HG03432 (cell line): ENCODE results near the gene SND1.

ENCODE experiments used
- ATAC-seq: cut with Tn5 transposase; IDR thresholded peaks from one replicate; pipeline ENCODE4 v1.9.1; 2021; ENCODE audit warnings: mild to moderate bottlenecking, moderate library complexity; ENCODE audit not compliant: unreplicated experiment

SND1 gene

DNA sequence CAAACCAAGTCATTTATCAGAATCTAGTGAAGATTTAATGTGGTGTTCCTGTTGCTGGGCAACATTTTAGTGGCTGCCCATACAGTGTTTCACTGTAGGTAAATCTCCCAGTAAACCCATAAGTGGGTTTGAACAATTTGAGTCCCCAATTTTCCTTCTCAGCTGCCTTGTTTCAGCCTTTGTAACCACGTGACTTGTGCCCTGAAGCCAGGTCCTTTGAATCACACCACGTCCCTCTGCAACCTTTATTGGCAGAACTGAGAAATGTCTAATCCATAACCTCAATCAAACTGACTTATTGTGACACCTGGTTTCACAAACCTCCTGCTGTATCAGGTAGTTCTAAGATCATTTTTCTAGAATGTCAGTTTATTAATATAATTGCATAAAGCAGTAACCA, 30.1 kb downstream of the SND1 start:
- ATAC-seq = no peak

DNA sequence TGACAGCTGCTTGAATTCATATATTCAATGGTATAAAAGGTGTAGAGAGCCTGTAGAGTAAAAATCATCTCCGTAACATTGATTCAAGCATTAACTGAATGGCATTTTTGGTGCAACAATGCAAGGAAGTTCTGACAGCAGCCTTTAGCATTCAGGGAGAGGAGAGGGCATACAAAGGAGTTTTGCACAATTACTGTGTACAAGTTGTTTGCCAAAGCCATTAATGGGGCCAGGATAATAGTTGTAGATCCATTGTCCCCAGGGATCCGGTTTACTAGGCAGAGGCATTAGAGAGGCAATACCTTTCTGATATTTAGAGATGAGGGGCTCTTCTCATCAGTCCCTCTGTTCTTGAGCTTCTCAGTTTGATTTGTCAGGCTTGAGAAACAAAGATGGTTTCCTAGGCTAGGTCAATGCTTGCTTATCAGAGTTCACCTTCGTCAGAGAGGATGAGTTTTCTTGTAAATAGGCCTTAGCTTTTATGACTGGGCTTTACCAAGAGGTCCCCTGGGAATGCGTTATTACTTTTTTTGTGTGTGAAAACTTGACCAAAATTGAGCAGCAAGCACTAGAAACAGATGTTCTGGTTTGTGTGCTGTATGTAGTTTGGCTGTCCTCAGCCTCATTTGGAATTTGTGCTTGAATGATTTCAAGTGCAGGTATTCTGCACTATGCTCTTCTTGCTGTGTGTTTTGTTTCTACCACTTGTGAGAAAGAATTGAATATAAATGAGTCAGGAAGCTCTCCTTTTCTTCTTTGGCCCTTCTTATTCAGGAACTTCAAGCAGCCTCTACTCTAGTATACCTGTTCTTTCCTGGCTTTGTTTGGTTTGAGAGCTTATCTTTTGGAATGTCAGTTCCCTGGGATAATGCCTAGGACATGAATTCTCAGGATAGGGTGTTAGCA, 32.0 kb downstream of the SND1 start:
- ATAC-seq = peak; percentile 79

DNA sequence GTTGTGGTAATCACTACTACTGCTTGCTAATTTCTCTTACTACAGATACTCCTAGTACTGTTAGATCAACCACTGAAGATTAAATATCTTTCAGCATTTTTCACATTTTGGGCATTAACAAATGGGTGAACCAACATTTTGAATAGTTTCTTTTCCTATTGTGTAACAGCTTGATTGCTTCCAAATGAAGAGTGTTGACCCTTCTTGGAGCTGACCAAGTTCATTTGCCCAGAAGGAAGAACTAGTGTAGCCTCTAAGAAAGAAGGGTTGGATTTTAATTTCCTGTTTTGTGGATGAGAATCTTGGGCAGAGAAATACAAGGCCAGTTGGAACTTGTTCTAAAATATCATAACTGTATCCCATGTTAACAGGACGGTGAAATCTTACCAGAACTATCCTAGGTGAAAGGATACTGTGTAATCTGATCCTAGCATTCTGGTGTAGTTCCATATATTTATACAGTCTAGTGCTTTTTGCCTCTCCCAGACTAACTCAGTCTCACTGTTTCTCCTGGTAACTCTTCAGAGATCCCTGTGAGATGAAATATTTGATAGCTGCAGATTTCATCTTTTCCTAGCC, 37.3 kb downstream of the SND1 start:
- no peak for ATAC-seq

DNA sequence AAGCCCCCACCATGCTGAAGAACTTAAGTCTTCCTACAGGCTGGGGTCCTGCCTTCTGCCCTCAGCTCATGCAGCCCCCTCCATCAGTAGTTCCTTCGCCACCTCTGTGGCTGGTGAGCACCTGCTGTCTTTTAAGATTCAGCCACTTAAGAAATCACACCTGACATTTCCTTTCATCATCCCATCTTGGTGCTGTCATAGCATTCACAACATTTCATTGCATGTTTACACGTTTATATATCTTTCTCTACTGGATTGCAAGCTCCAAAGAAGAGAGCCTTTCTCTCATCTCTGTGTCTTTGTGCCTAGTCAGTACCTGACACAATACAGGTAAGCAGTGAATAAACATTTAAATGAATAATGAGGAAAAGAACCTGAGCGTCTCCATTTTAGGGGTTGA, 38.3 kb downstream of the SND1 start:
- ATAC-seq = no peak

DNA sequence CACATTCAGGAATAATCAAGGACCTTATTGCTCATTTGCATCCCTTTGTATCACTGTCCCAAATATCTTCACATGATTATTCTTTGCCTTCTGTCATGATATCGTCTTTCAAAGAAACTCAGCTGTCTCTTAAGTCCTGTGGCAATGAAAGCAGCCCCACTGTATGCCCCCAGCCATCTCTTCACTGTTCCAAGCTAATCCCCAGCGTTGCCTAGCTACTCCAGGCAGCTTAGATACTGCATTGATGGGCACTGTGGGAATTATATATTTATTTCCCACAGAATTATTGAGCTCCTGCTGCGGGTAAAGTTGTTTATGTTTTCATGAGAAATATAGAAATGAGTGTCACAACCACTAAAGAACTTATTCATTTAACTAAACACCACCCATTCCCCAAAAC, 38.8 kb downstream of the SND1 start:
- no peak for ATAC-seq

DNA sequence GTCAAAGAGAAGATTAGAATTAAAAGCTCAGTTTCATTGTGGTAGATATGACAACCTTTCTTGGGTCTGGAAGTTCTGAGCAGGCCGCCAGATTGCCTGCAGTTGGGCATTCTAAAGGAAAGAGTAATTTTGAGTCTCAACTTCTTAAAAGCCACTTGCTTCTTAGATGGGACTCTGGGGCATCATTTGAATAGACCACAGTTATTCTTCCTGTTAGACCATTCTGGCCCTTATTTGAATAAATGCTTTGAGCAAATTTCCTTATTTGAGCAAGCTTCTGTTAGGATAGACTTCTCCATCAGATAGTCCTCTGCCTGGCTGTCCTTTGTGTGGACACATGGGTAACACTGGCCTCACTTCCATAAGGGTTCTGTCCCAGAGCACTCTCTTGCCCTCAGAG, 40.2 kb downstream of the SND1 start:
- no peak for ATAC-seq

DNA sequence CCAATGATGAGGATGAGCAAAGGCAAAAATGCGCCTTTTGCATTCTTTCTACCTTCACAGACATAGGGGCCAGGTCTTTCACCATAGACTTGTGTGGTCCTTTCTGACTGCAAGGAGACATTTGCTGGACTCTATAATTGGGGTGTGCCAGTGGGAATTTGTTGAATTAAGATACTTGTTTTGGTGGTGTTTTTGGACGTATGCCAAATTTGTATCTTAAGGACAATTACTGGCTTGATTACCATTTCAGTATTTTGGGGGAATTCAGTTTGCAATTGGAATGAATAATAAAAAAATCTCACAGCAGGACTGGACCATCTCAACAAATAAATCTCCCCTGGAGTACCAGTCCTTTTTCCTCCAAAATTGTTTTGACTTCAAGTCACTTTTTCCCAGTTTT, 47.9 kb downstream of the SND1 start:
- no peak for ATAC-seq

DNA sequence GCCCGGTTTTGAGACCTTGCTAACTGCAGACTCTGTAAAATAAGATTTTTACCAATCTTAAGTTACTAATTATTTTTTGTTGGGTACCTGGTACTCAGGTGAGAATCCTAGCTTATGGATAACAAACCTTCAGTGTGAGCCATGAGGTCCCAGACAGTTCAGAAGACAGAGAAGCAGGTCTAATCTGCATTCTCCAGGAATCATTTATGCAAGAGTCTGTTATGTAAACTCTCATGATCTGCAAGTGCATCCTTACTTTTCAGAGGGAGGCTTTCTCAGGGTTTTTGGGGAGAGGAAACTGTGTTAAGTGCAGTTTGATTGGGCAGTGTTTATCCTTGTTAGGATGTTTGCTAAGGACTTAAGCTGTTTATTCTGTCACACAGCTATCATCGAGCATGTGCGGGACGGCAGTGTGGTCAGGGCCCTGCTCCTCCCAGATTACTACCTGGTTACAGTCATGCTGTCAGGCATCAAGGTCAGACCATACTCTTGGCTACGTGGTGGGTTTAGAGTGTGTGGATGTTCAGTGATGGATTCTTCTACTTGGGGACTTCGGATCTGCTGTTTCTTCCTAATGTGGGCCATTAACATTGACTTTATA, 50.2 kb downstream of the SND1 start:
- ATAC-seq = no peak

DNA sequence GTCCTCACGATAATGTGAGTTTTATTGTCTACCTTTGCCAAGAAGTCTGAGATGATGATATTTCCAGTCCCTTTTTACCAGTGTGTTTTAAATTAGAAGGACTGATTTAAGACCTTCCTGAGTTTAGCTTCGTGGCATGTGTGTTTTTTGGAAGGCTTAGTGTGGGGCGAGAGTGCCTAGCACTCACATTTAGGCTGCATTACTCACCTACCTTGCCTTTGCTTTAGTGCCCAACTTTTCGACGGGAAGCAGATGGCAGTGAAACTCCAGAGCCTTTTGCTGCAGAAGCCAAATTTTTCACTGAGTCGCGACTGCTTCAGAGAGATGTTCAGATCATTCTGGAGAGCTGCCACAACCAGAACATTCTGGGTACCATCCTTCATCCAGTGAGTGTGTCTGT, 50.9 kb downstream of the SND1 start:
- ATAC-seq = no peak

DNA sequence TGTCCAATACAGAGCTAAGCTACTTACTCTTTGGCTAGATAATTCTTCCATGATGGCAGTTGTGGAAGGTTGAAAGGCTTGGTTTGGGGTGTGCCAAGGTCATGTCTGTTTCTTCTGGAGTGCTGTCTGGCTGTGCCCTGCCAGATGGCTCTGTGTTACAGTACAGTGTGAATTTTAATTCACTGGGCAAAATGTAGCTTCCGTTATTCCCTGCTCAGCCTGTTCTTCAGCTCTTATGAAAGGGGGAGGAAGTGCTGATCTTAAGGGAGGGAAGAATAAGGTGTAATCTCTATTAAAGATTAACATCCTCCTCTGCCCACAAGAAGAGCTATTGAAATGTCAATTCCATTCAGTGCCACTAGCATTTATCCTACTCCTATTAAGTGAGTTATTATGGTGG, 52.2 kb downstream of the SND1 start:
- ATAC-seq = no peak

DNA sequence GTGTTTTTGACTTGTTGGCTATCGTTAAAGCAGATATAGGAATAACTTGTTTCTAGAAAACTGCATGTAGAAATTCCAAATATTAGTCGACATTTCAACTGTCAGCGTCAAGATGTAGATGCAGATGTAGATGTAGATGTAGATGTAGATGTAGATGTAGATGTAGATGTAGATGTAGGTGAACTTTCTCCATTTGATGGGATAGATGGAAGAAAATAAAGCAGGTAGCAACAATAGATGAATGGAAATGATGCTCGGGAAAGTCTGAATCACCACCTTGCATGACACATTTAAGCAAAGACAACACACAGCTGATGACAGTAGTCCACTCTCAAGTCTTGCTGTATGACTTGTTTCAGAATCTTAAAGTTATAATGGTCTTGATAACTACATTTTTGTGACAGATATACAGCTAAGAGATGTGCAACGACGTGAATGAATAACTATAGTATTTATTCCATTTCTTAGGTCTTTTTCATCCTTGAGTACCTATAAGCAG, 53.5 kb downstream of the SND1 start:
- ATAC-seq = no peak

DNA sequence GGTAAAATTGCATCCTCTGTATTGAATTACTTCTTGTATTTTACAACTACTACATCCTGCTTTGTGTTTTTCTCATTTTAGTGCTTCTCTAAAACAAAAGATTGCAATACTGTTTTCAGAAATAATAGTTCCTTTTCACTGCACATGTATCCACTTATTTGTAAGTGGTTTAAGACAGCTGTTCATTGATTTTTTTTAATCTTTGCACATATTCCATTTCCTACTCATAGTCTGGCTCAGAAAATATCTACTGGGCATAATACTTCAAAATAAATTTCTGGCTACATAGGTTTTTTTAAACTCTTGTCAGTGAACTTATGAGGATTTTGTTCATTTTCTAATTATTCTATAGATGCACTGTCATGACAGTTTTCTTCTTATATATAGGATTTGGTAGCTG, 54.8 kb downstream of the SND1 start:
- no peak for ATAC-seq

DNA sequence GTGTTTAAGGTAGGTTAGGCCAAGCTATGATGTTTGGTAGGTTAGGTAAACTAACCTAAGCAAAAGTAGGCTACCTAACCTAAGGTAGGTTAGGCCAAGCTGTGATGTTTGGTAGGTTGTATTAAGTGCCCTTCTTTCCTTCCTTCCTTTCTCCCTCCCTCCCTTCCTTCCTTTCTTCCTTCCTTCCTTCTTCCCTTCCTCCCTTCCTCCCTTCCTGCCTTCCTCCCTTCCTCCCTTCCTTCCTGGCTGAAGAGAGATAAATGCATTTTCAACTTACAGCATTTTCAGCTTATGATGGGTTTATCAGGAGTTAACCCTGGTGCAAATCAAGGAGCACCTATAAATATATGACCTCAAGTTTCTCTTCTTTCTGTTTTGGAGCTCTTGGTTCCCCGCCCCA, 56.2 kb downstream of the SND1 start:
- no peak for ATAC-seq

DNA sequence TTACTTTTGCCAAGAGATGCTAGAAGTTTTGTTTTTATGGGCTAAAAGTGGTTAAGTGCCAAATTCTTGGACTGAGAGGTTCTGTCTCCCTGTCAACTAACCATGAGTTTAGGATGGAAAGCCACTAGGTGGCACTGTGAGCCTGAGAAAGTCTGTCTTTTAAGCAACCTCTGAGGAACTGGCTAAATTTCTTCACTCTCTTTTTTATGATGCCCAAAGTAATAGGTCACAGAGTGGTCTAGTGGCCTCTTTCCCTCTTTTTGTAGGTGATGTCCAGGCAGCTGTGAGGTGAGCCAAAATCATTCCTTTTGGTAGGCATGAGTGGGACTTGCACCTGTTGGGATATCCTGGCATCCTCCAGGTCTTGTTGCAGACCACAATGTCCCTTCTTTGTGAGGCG, 56.8 kb downstream of the SND1 start:
- ATAC-seq = peak; percentile 70

DNA sequence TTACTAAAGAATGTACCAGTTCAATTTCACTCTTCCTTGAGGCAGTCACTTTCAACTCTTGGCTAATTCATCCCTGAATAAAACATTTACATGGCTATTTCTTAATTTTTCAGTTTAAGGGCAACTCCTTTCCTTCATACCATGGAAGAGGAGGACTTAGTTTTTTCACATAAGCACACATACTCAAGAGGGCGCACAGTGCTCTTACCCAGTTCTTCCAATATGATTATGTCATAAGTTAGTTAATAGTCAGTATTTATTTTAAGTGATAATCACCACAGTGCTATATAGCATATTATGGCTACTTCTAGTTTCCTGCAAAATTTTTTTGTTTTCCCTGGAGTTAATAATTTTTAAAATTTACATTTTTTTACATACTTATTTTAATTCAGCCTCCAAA, 58.6 kb downstream of the SND1 start:
- ATAC-seq = no peak

DNA sequence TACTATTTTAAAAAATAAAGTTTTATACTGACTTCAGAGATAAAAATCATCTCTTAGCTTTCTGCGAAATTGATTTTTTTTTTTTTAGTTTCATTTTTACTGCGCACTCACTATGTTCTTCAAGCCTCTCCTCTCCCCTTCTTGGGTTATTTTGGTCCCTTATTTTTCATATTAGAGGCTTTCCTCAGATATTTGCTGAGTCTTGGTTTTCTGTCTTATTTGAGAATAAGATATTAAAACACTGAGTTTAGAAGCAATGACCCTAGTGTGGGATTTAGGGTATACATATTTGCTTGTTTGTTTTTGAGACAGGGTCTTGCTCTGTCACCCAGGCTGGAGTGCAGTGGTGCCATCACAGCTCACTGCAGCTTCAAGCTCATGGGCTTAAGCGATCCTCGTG, 59.9 kb downstream of the SND1 start:
- ATAC-seq = no peak

DNA sequence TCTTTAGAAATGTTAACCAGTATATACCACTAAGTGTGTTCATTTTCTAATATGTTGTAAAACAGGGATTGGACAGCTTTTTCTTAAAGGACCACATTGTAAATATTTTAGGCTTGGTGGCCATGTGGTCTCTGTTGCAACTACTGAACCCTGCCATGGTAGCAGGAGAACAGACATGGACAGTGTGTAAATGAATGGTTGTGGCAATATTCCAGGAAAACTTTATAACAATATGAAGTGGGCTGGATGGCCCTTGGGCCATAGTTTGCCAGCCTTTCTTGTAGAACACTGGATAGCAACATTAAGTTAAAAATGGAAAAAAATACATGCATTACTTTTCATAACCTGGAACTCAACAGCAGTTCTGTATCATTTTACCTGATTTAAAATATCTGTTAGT, 61.0 kb downstream of the SND1 start:
- ATAC-seq = no peak

DNA sequence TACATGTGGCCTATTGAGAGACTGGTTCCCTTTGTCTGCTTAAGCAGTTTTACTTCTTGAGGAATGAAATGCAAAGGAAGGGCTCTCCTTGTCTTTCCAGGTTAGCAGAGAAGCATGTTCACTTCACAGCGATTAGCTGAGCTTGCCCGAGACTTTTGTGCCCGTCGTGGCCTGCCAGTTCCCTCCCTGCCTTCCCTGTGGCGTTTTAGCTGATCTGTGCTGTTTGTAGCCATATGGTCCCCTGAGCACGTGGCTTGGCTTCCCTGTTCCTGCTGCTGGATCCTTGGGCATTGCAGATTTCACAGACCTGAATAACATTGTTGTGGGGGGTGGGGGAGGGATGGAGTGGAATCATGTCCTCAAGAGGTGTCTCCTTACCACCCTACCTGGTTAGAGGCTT, 61.8 kb downstream of the SND1 start:
- ATAC-seq = no peak

DNA sequence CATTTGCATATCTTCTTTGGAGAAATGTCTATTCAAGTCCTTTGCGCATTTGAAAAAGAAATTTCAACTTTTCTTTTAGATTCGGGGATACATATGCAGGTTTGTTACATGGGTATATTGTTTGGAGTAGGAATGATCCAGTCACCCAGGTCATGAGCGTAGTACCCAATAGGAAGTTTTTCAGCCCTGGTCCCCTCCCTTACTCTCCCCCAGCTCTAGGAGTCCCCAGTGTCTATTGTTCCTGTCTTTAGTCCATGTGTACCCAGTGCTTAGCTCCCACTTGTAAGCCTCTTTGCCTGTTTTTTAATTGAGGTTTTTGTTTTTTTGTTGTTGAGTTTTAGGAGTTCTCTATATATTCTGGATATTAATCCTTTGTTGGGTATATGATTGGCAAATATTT, 63.3 kb downstream of the SND1 start:
- ATAC-seq = no peak

DNA sequence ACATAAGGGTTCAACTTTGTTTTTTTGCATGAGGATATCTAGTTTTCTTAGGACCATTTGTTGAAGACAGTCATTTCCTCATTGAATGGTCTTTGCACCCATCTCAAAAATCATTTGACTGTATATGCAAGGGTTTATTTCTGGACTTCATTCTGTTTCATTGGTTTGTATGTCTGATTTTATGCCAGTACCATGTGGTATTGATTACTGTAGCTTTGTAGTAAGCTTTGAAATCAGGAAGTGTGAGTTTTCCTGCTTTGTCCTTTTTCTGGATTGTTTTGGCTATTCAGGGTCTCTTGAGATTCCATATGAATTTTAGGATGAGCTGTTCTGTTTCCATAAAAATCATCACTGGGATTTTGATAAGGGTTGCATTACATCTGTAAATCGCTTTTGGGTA, 63.9 kb downstream of the SND1 start:
- ATAC-seq = no peak

DNA sequence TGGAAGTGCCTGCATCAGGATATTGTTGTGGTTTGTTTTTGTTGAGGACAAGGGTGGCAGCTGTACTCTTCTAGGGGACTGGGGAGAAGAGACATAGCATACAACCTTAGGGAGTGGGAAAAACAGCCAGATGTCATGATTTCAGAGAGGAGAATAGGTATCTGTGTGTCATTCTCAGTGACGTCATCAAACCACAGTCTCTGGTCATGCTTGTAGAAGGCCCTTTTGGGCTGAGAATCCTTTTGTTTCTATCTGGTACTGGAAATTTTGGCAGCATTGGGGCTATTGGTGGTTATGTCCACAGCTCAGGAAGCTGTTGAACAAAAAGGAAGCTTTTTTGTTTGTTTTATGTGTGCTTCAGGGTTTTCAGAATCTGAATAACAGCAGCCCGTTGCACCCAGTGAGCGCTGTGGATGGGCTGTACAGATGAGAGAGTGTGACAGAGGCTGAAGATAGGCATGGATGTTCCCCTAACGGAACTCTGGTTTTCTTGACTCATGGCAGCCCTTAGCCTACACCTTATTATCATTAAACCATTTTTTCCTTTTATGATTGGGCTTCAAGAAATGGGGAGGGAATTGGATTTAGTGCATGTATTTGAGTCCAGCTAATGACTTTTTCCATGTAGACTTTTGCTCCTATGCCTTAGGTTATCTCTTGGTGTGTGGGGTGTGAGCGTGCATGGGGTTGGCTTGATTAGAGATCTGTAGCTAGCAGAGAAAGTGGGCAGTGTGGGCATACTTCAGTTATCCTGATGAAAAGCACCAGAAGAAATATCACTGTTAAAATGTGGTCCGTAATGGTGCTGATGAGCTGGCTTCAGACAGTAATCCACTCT, 65.7 kb downstream of the SND1 start:
- no peak for ATAC-seq
